Activated CD8-positive, alpha-beta memory T cell treated with anti-CD3 and anti-CD28 coated beads, Interleukin-2, amount 50 U/mL, for 1 hour (primary cell): ENCODE results near the gene ST6GAL2.

ENCODE experiments used
- DNase-seq: peaks from one replicate; pipeline ENCODE4 v3.0.0-alpha.2; 2020; ENCODE audit errors: extremely low read depth

ST6GAL2 gene

DNA sequence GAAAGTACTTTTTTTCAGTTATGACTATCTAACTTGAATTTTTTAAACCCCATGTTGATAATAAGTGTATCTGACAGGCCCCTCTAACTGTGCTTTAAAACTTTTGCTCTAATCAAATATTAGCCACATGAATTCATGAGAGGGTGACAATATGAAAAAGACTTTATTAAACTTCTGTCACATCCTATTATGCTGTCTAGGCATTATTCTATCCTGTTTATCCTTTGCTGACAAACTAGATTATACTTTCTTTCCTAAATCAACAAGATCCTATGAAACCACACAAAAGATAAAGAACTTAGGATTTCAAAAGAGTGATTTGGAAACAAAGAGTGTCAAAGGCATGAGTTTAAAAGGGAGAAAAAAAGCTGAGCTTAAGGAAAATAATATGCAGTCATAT, 57.8 kb downstream of the ST6GAL2 start:
- no peak for DNase-seq

DNA sequence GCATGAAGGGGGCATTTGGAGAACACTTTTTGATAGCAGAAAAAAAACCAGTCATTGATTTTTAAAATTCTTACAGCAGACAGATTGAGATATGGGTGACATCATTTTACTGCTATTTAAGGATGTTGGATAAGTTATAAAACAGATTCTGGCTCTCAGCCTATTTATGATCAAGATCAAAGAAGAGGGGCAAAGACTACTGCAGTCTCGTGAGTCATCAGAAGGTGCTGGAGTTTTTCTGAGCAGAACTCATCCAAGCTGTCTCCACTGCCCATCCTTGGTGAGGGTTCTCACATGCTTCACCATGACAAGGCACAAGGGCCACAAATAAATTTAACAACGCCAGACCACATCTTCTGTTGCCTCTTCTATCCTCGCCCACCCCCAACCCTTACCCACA, 58.8 kb downstream of the ST6GAL2 start:
- no peak for DNase-seq

DNA sequence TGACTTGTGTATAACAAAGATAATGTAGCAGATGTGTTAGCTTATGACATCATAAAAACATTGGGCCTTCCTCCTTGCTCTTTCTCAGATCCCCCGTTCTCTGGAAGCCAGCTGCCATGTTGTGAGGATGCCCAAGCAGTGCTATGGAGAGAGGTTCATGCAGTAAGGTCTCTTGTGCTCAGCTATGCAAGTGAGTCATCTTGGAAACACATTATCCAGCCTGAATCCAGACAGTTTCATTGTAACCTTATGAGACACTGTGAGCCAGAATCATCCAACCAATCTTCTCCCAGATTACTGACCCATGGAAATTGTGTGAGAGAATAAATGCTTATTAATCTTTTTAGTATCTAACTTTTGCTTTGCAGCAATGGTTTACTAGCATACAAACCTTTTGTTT, 60.8 kb downstream of the ST6GAL2 start:
- no peak for DNase-seq

DNA sequence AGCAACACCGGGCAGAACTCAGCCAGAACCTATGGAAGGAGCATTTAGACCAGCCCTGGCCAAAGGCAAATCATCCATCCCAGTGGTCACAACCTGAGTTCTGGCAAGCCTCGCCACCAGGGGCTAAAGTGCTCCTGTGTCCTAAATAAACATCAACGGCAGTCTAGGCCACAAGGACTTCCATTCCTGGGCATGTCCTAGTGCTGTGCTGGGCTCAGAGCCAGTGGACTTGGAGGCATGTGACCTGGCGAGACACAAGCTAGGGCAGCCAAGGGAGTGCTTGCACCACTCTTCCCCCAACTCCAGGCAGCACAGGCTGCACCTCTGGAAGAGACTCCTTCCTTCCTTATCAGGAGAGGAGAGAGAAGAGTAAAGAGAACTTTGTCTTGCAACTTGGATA, 69.0 kb downstream of the ST6GAL2 start:
- DNase-seq = no peak

DNA sequence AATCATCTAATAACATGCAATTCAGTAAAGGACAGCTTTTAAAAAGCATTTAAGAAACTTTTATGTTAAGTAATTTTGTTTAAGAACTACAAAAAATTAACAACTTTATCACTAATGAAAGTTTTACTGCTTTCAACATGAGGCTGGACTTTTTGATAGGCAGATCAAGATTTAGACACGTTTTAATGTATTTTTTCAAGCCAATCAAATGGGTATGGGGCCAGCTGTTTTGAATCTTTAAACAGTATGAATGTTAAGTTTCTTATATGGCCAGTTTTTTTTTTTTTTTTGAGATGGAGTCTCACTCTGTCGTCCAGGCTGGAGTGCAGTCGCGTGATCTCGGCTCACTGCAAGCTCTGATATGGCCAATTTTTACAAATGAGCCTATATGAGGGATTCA, 73.1 kb downstream of the ST6GAL2 start:
- DNase-seq = no peak

DNA sequence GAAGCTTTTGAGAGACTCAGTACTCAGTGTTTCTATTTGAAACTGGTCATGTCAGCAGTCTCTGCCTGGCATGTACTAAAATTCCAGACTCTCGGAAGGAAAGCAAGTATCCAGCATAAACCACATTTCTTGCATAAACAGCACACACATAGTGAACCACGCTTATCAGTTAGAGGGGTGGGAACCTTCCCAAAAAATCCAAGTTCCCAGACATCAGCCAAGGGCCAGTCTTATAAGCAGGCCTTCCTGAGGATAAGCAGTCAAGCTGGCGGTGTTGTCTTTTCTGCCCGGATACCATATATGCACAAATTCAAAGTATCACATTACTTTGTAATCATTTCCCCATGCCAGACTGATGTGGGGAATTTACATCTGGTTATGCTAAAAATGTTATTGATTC, 73.6 kb downstream of the ST6GAL2 start:
- no peak for DNase-seq

DNA sequence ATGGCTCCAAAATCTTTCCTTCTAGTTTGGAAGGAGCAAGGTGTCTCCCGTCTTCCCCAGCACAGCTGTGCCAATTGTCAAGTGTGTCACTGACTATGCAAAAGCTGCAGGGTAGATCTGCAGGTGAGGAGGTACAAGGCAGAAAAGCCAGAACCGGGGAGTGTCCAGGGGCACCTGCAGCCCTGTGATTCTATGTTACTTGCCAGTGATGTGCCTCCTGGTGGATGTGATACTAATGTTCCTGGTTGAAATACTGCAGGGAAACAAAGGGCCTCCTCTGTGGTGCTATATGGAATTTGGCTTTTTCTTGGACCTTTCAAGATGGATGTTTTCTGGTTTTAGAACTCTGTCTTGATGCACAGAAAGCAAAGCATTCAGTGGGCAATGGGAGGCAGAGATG, 80.3 kb downstream of the ST6GAL2 start:
- DNase-seq = no peak

DNA sequence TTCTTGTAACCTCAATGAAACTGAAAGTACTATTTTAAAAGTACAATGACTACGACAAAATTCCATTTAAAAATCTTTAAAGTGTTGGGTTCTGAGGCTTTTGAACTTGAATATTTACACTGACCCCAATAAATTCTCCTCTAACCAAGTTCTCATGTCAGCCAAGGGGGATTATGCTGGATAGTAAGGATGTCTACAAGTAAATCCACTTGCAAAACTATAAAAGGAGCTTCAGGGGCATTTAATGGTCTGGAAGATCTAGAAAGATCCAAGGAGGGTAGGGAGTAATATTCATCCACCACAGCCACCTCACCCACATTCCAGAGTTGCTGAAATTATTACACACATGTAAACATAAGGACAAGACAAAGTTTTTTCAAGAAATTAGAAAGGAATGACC, 81.8 kb downstream of the ST6GAL2 start:
- DNase-seq = no peak

DNA sequence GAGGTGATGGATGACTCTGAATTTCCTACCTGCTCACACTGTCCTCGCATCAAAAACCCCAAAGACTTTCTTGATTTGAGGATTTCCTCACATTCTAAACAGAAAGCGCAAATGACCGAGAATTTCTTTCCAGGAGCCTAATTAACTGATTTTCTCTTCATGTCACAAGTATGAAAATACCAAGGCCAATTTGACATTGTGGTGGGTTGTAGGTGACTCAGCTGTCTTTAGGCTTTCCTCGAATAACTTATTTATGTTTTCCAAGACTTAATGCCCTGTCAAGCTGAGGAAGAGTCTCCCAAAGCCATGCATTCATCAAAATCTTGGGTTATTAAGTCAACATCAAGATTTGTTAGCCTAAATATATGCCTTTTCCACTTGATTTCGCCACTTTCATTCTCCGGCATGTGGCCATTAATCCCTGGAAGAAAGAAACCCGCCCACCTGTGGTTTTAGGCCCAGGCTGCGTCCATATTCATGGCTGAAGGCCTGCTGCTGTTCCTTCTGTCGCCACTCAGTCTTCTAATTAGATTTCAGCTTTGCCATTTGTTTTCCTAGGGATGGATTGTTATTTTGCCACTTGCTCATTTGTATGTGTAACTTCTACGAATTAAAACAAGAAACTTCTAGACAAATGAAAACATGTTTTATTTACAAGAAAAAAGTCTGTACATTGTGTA, 84.9 kb downstream of the ST6GAL2 start:
- no peak for DNase-seq

DNA sequence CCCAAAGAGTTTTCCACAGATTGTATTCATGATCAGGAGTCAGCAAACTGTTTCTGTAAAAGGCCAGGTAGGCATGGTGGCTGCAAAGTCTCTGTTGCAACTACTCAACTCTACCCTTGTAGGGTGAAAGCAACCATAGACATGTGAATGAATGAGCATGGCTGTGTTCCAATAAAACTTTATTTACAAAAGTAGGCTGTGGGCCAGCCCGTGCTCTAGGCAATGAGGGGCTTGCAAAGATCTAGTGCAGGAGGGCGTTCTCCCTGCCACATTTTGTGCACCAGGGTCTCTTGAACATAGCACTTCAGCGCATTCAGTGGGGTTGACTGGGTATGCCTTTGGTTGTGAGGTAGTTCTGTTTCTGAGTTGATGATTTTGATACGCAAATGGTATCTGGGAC, 85.8 kb downstream of the ST6GAL2 start:
- no peak for DNase-seq

DNA sequence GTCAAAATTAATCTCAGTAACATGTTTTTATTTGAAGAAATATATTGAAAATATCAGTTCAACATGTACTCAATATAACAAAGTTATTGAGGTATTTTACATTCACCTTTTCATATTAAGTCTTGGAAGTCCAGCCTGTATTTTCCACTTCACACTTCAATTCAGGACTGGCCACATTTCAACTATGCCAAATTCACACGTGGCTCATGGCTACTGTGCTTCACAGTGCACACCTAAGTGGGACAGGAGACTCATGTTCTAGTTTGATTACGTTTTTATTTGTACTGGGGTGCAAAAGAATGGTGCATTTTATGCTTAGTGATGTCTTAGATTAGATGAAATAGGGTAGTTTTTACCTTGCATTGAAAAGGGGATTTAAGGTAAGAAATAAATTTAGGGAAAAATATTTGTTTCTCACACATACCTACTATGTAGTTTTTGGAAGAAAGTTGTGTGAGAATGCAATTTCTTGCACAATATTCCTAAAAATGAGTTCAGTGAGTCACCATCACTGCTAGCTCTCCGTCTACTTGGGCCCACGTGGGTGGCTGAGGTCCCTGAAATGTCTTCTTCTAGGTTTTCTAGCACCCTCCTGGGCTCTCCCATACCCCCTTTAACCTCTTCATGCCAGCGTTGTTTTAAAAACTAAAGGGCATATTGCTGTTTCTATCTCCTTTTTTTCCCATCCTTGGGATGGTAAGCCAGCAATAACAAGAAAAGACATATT, 87.0 kb downstream of the ST6GAL2 start:
- no peak for DNase-seq

DNA sequence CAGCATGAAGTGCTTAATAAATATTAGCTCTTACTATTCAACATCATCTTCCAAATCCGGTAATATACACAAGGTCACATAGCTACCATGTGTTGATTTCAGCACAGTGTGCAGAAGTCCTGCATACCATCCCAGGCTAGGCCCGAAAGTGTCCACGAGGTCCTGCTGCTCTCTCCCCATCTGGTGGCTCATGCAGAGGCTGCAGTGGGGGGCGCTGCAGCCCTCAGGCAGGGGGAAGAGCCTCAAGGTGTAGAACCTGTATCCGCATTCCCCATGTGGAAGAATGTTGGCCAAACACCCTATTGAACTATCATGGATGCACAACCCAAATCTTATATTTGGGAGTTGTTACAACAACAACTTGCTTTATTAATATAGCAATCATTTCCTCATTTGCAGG, 88.5 kb downstream of the ST6GAL2 start:
- DNase-seq = no peak

DNA sequence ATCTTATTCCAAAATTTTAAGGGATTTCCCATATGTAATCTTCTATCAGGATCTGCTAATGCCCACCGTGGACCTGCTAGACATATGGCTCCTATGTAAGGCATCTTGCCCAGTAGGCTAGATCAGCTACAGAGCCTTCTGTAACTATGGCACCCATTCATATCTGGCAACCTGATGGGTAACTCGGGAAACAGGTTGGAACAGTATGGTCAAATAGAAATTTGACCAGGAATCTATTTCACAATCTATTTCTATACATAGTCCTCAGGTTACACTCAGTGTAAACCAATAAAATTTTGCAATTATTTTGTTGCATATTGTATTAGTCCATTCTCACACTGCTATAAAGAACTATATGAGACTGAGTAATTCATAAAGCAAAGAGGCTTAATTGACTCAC, 93.3 kb downstream of the ST6GAL2 start:
- no peak for DNase-seq

DNA sequence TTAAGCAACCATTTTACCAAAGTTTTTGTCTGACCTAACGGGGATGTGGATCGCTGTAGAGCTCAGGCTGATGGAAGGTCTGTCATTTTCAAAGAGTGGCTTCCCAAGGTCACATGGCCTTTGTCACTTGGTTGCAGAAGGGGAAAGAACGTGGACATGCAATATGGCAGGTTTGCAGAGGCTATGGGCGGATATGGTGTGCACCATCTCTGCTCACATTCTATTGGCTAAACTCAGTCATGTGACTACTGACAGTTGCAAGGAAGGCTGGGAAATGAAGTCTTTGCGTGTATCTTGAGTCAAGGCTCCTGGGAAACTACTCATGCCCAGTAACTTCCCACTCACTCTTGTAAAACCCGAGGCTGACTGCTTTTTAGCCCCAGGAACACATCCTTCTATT, 96.8 kb downstream of the ST6GAL2 start:
- DNase-seq = no peak

DNA sequence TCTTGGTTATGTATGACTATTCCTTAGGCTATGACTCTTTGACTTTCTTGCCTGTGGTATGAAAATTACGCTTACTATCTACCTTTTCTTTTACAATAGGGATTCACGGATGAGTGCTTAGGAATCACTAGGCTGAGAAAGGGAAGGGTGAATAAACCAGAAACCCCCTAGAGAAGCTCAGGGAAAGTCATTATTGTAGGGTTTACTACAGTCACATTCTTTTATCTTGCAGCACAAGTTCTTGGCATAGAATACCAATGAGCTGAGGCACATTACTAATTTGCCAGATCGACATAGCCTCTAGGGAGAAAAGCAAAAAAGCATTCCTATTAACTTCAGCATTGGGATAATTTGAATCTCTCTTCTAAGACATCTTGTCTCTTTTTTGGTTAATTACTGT, 103.3 kb downstream of the ST6GAL2 start:
- no peak for DNase-seq

DNA sequence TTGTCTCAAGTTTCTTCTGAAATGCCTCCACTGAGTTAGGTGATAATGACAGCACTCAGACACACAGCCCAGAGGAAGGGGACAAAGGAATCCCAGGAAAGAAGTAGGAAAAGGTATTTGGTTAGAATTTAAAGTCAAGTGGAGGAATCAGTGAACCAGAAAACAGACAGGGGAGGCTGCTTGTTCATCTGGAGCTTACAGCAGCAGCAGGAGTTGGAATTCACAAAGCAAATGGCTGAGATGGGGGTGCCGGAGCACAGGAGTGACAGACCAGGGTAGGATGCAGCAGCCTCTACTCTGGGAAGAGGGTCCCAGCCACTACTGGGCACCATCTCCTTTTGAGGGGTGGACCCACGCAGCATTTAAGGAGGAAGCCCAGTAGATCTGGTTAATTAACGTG, 104.8 kb downstream of the ST6GAL2 start:
- no peak for DNase-seq

DNA sequence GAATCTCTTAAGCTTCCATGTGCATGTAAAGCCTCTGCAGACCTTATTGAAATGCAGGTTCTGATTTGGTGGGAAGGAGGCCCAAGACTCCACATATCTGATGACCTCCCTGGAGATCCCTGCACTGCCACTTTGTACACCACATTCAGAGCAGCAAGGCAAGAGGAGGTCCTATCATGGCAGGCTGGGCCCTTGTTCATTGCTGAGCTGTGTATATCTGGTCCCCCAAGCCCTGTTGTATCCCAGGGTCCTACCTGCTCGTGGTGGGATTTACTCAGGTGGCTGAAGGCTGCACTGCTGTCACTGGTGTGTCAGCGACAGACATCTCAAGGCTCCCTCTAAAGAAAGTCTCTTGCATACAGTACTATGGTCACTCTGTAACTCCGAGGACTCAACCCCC, 114.2 kb downstream of the ST6GAL2 start:
- DNase-seq = no peak

DNA sequence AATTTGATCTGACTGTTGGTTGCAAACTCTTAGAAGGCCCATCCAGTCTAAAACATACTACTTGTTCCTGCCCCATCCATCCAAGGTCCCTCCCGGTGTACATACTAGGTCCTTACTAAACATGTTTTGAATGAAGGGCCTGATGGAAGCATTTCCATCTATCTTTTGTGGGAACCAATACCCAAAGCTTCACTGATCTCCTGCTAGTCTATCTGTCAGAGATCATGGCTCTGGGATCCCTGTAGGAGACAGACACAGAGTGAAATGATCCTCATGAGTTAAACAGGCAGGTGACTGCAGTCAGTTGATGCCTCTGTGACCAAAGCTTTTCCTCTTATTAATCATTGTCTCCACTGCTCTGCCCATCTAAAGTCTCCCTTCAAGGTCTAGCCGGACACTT, 115.0 kb downstream of the ST6GAL2 start:
- DNase-seq = no peak

DNA sequence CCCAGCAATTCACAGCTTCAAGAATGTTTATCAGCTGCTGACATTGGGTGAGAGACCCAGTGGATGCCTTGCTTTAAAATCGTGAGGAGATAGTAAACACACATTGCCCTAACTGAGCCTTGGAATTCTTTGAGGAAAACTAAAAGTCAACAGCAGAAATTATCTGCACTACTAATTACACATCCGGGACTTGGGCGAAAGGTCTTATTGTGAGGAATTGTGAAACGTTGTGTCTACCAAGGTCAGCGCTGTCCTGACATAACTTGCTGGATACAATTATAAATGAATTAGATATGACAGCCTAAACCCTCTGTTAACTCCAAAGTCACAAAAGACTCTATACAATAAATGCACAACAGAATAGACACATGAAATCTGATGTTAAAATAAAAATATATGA, 121.4 kb downstream of the ST6GAL2 start:
- no peak for DNase-seq

DNA sequence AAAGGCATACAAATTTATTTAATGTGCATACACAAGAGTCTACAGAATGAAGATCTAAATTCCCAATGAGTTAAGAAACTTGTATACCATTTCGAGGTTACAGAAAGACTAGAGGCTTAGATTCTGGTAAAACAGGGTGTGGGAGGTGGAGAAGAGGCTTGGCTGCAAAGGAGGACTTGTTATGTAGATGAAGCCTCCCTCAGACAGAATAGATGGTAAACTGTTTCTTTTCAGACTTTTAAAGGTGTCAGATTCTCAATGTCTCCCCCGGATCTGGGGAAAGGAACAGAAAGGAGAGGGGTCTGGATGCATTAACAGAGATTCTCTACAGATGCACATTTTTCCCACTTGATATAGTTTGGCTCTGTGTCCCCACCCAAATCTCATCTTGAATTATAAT, 126.0 kb downstream of the ST6GAL2 start:
- DNase-seq = no peak

DNA sequence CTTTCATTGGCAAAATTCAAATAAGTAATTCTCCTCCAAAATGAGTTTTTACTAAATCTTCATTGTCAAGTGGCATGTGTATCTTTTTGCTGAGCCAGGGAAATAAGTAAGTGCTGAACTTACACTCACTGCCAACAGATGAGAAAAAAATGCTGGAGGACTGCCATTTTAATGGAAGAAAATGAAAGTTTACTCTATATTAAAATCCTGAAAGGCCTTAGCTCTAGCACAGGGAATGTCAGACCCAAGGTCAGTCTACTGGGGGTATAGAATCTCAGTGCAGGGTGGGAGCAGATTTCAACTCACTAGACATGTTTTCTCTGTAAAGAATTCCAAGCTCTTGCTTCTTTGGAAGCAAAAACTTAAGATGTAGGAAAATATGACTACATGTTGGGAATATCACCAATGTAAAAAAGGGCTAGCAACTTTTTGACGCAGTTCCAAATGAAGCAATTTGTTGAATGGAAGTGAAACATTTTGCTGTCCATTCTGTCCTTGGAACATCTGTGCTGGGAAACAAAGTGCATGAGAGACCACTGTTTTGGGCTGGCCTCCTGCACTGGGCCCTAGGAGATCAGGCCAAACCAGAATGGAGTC, 127.0 kb downstream of the ST6GAL2 start:
- DNase-seq = no peak
